Right lobe of liver (tissue), 4 donors: ENCODE results near the gene ARMC9.

Experiments
- CTCF ChIP-seq, 4 donors: fragments of 200-600 bp in 3 of 4; fragments of 450-650 bp in 1 of 4; IDR thresholded peaks; one replicate each; pipeline versions ENCODE4 v1.5.1 to v1.8.0; 2016 to 2022; ENCODE audit warnings: antibody characterized with exemption in 4 of 4, mild to moderate bottlenecking in 2 of 4
- POLR2A ChIP-seq: fragments of 450-650 bp; IDR thresholded peaks from one replicate; pipeline ENCODE4 v1.6.1; 2017; ENCODE audit warnings: antibody characterized with exemption, mild to moderate bottlenecking
- donor health status: DM: no; HTN: no; CAD: no.
- donor health status: DM: no; HTN: no; CAD: no.
- donor health status: DM: no; HTN: yes; CAD: no.

- TF ChIP-seq CTCF (IDR thresholded peaks at IDR 0.05) (no peak), POLR2A (no peak)
Measured at GRCh38 chr2:231364961-231365810, 166.8 kb downstream of the ARMC9 start.
